GM10266 (cell line): ENCODE data around the gene ZAR1.

Experiments used
- DNase-seq: peaks from one replicate; pipeline ENCODE4 v3.0.0; 2012; ENCODE audit errors: extremely low spot score
- TF ChIP-seq, protein P1 (sequence below): IDR thresholded peaks from 2 replicates; pipeline ENCODE4 v1.5.1; 2012; ENCODE audit warnings: mild to moderate bottlenecking, low read depth; ENCODE audit not compliant: control insufficient read depth, insufficient read depth; ENCODE audit errors: missing control alignments

Gene ZAR1

DNA sequence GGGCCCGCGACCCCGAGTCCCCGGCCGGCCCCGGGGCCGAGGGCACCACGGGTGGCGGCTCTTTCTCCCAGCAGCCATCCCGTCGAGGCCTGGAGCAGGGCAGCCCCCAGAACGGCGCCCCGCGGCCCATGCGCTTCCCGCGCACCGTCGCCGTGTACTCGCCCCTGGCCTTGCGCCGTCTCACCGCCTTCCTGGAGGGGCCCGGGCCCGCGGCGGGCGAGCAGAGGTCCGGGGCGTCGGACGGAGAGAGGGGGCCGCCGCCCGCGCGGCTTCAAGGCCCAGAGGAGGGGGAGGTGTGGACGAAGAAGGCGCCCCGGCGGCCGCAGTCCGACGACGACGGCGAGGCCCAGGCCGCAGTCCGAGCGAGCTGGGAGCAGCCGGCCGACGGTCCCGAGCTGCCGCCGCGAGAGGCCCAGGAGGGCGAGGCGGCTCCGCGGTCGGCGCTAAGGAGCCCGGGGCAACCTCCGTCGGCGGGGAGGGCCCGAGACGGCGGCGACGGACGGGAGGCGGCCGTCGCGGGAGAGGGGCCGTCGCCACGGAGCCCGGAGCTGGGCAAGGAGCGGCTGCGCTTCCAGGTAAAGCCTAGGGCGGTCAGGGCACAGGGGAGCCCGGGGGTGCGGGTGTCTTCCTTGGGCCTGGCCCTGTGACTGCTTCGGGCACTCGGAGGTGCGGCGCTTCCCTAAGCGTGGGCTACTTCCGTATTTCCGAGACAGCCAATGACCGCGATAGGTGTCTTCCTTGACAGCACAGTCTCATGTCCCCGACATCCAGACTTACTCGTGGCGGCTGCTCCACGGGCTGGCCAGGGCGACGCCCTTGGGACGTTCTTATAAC, 845 bp downstream of the ZAR1 start:
- TF ChIP-seq, protein P1, sequence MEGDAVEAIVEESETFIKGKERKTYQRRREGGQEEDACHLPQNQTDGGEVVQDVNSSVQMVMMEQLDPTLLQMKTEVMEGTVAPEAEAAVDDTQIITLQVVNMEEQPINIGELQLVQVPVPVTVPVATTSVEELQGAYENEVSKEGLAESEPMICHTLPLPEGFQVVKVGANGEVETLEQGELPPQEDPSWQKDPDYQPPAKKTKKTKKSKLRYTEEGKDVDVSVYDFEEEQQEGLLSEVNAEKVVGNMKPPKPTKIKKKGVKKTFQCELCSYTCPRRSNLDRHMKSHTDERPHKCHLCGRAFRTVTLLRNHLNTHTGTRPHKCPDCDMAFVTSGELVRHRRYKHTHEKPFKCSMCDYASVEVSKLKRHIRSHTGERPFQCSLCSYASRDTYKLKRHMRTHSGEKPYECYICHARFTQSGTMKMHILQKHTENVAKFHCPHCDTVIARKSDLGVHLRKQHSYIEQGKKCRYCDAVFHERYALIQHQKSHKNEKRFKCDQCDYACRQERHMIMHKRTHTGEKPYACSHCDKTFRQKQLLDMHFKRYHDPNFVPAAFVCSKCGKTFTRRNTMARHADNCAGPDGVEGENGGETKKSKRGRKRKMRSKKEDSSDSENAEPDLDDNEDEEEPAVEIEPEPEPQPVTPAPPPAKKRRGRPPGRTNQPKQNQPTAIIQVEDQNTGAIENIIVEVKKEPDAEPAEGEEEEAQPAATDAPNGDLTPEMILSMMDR: no peak
- no peak for DNase-seq

DNA sequence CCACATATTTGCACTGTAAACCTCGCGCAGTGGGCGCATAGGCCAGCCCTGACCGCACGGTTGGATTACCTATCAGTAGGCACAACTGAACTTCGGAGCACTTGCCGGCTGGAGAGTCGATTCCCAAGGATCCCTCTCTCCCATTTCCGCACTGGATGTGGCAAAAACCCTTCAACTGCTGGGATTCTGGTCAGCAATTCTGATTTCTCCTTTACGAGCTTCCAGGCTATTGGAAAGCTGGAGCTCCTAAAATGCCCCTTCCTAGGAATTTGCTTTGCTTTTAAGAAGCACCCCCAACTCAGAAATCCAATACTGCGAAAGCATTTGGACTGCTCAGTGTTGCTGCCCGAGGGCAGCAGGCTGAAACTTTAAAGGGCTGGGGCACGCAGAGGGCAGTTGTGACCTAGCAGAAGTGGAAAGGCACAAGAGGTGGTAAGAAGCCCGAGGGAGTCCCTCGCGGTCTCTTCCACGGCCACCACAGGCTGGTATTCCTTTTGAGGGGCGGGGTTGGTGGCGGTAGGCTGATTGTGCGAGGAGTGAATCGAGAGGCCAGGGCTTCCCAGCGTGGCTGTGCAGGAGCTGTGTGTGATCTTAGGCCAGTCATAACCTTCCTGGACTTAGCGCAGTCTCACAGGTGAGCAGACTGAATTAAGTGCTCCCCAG, 1.6 kb downstream of the ZAR1 start:
- DNase-seq: no peak
- TF ChIP-seq, protein P1: no peak

DNA sequence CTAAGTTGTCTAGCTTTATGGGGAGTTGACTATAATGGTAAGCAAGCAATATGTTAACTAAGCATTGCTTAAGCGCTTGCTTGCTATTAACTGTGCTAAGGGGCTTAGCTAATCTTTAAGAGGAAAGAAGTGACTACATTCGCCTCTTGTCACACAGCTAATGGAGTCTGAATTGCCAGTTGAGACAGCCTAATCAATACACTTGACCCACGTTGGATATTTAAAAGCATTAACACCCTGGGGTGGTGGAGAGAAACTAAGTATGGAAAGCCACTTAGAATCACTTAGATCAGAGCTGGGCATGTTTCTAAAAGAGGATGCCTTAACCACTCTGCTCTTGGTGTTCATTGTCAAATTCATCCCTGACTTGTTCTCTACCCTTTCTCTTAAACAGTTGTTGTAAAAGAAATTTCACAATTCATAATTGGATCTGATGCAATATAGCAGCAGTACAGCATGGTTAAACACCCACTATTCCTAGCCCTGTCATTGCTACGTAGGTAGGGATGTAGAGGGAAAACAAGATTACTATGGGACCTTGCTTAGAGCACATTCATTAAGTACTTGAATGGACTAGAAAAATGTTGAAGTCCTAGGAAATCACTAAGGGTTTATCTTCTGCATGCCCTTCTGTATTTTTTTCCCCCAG, 3.5 kb downstream of the ZAR1 start:
- no peak for DNase-seq
- TF ChIP-seq, protein P1: no peak

DNA sequence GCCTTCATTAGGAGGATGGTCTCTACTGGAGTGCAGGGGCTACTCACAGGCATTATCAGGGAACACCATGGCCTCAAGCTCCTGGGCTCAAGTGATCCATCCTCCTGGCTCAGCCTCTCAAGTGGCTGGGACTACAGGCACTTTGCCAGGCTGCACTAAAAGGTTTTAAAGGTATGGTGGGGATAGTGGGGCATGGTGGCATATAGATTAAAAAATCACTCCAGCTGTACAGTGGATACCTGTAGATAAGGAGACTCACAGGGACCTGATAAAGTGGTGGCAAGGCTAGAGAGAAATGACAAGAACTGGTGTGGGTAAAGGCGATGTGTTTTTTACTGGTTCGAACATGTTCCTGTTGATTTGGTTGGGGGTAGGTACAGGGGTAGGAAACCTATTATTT, 5.9 kb downstream of the ZAR1 start:
- TF ChIP-seq, protein P1: no peak
- DNase-seq: no peak

DNA sequence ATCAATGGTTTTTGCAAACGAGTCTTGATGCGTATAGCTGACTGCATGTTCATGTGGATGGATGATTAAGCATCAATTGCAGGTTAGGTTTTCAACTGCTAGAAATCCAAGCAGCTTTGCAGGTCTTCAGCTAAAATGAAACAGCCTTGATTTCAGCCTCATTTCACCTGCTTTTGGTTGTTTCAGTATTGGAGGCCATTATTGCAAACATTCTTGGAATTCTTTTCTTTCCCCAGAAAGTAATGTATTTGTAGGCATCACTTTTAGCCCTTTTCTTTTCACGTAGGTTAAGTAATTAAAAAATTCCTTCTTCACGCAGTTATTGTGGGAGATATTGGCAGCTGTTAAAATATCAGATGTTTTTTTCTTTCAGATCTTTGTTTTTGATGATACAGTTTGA, 8.8 kb downstream of the ZAR1 start:
- no peak for DNase-seq
- TF ChIP-seq, protein P1: no peak

DNA sequence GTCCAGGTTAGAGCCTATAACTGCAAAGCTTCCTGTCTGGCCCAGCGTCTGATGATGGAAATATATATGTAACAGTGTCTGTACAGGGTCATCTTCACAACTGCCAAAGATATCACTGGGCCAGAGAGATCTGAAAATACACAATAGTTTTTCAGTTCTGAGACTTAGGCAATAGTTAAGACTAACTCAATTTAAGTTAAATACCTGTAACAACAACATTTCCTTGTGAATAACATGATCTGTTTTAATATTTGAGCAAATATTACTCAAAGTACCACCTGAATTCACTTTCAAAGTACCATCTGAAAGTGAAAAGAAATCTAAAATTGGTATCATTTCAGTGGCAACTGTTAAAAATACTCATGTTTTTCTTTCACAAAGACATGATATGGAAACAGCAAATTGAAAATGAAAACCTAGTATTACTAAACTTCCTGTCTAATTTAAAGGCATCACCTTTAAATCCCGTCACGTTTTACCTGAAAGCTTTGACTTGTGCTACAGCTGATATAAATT, 9.6 kb downstream of the ZAR1 start:
- no peak for DNase-seq
- TF ChIP-seq, protein P1: no peak
